Glutamatergic neuron (in vitro differentiated cells): ENCODE results near the gene TWF1. TPM values are rescaled to one million over a fixed set of nuclear protein-coding genes. Genes with fewer than 3 reads are reported as not detected.

ENCODE experiments used
- DNase-seq: peaks from one replicate; pipeline ENCODE4 v3.0.0; 2022
- H3K27ac Mint-ChIP-seq: one replicate; pipeline ENCODE4 v1.8.0; 2020; ENCODE audit warnings: mild to moderate bottlenecking, mixed read lengths, inconsistent platforms; ENCODE audit not compliant: unreplicated experiment
- H3K27me3 Mint-ChIP-seq: one replicate; pipeline ENCODE4 v1.8.0; 2020; ENCODE audit warnings: mild to moderate bottlenecking, moderate library complexity, mixed read lengths, inconsistent platforms; ENCODE audit not compliant: unreplicated experiment
- H3K36me3 Mint-ChIP-seq: one replicate; pipeline ENCODE4 v1.8.0; 2020; ENCODE audit warnings: mild to moderate bottlenecking, mixed read lengths, inconsistent platforms; ENCODE audit not compliant: unreplicated experiment
- H3K4me1 Mint-ChIP-seq: one replicate; pipeline ENCODE4 v1.8.0; 2020; ENCODE audit warnings: mild to moderate bottlenecking, low read depth, mixed read lengths, inconsistent platforms; ENCODE audit not compliant: unreplicated experiment
- H3K4me3 Mint-ChIP-seq: one replicate; pipeline ENCODE4 v1.8.0; 2020; ENCODE audit warnings: mild to moderate bottlenecking, mixed read lengths, inconsistent platforms; ENCODE audit not compliant: unreplicated experiment
- H3K9me3 Mint-ChIP-seq: one replicate; pipeline ENCODE4 v1.8.0; 2020; ENCODE audit warnings: mild to moderate bottlenecking, moderate library complexity, mixed read lengths, inconsistent platforms; ENCODE audit not compliant: unreplicated experiment
- total RNA-seq: library from RNA; stranded (reverse); fragmentation: NEBNext Ultra II Directional; extraction: Animal tissue kit (Norgen Biotek cat#: 25700); gene quantifications from one replicate; pipeline ENCODE4 v1.2.1, GENCODE V29; 2021; ENCODE audit not compliant: unreplicated experiment
- TF ChIP-seq, protein P1 (sequence below): fragments of 200-600 bp; sonication (generic); IDR thresholded peaks from one replicate; pipeline ENCODE4 v1.5.0; 2021; ENCODE audit not compliant: partially characterized antibody, unreplicated experiment

TWF1 gene
- total RNA-seq, 1 donor from 2014 or later = 30.1 TPM

DNA sequence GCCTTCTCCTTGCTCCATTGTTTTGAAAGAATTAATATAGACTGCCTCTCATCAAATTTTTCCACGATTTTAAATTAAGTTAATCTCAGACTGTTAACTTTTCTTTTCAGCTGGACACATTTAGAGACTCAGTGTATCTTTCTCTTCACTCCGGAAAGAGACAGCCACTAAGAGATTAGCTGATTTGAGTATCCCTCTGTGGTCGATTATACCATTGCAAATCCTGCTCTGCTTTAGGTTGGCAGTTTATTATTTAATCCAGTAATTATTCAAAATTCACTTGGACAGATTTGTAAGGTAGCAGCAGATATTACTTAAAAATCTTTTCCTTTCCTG is 588 bp upstream of the TWF1 start:
- DNase-seq = no peak
- Mint-ChIP-seq H3K27me3 (peaks cover 11% of the 10 kb centered on the region), H3K4me3 (peak overlapping the region; percentile 100), H3K9me3 (peaks cover 2% of the 10 kb centered on the region), H3K36me3 (no peaks in the 10 kb centered on the region), H3K4me1 (peaks cover 6% of the 10 kb centered on the region), H3K27ac (peak overlapping the region; percentile 99)
- TF ChIP-seq, protein P1, sequence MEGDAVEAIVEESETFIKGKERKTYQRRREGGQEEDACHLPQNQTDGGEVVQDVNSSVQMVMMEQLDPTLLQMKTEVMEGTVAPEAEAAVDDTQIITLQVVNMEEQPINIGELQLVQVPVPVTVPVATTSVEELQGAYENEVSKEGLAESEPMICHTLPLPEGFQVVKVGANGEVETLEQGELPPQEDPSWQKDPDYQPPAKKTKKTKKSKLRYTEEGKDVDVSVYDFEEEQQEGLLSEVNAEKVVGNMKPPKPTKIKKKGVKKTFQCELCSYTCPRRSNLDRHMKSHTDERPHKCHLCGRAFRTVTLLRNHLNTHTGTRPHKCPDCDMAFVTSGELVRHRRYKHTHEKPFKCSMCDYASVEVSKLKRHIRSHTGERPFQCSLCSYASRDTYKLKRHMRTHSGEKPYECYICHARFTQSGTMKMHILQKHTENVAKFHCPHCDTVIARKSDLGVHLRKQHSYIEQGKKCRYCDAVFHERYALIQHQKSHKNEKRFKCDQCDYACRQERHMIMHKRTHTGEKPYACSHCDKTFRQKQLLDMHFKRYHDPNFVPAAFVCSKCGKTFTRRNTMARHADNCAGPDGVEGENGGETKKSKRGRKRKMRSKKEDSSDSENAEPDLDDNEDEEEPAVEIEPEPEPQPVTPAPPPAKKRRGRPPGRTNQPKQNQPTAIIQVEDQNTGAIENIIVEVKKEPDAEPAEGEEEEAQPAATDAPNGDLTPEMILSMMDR = no peak

DNA sequence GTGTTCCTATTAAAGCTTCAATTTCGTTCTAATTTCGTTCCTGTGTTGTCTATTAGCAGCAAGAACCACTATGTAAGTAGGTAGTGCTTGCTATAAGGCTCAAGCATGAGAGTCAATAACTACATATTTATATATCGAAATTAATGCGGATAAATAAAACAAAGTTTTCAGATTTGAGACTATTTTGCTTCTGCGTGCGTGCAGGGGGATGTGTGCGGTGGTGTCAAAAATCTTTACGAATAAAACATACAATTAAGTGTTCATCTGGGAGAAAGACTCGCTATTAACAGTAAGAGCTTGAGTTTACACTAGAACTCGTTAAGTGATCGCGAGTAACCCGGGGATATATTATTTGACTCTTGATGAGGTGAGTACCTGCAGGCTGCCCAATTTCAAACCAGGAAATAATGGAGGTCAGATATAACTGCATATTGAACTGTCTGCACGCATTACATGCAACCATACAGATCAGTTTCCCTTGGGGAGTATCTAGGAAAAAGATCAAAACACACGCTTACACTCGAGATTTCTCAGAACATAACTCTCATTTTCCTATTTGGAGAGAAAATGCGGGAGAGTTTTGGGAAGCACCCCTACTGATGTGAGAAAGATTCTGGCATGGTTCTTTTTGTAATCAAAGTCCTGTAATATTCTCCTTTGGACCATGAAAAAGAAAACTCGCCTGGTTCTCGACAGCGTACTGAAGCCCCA is 813 bp downstream of the TWF1 start:
- H3K4me1 Mint-ChIP-seq = peaks cover 6% of the 10 kb centered on the region
- peak overlapping the region; percentile 82 for H3K27ac Mint-ChIP-seq
- H3K4me3 Mint-ChIP-seq = peak overlapping the region; percentile 98
- no peak for DNase-seq
- peaks cover 11% of the 10 kb centered on the region for H3K27me3 Mint-ChIP-seq
- H3K9me3 Mint-ChIP-seq = peaks cover 2% of the 10 kb centered on the region
- no peaks in the 10 kb centered on the region for H3K36me3 Mint-ChIP-seq
- TF ChIP-seq, protein P1 = no peak

DNA sequence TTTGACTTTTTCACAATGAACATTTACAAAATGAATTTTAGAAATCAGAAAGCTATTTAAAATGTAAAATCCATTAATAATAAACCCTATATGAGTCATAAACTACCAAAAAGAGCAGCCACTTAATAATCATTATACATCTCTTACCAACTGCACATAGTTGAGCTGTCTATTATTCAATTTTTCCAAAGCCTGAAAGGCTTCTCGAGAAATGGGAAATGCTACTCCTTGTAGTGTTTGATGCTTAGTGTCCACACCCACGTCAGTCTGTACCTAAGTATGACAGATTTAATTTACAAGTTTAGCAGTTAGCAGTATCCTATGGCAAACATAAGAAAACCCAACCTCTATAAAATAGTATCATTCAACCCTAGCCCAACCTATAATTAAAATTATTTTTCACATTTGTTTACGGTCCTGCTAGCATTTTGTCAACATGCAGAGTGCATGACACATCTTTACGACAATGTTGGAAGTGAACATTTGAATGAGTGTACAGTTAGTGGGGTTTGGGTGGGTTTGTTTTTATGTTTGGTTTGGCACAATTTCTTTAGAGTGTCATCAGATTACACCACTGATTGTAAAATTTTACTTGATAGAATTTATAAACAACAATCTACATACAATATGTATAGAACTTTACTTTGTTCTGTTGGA is 8.4 kb downstream of the TWF1 start:
- Mint-ChIP-seq H3K36me3 (no peaks in the 10 kb centered on the region), H3K27ac (no peak overlapping the region)
- TF ChIP-seq, protein P1 = no peak

DNA sequence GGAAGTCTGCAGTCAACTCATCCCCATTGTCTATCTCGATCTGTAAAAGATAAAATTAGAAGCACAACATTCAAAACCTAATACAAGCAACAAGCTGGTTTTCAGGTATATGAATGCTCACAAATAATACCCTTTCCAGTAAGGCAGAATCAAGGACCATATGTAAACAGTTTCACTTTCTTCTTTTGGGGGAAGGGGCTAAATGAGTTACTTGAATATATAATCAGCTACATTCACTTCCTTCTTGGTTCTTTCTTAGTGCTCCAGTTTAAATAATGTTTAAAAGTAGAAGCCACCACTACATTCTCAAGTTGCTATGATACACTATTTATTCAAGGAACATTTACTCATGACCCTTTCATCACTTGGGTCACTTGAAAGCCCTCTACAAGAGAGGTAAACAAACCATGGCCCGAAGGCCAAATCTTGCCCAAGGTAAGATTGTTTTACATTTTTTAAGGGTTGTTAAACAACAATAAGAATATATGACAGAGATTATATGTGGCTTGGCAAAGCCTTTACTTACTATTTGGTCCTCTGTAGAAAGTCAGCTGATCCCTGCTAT is 10.3 kb downstream of the TWF1 start:
- Mint-ChIP-seq H3K36me3 (no peaks in the 10 kb centered on the region), H3K4me3 (no peak overlapping the region), H3K9me3 (no peaks in the 10 kb centered on the region), H3K4me1 (no peaks in the 10 kb centered on the region), H3K27ac (no peak overlapping the region), H3K27me3 (peaks cover 1% of the 10 kb centered on the region)
- TF ChIP-seq, protein P1 = no peak
- DNase-seq = no peak

More for the DNA sequence above, 8.4 kb downstream of the TWF1 start:
- no peak overlapping the region for H3K4me3 Mint-ChIP-seq
- H3K4me1 Mint-ChIP-seq = no peaks in the 10 kb centered on the region
- DNase-seq = no peak
- no peaks in the 10 kb centered on the region for H3K9me3 Mint-ChIP-seq
- peaks cover 1% of the 10 kb centered on the region for H3K27me3 Mint-ChIP-seq

DNA sequence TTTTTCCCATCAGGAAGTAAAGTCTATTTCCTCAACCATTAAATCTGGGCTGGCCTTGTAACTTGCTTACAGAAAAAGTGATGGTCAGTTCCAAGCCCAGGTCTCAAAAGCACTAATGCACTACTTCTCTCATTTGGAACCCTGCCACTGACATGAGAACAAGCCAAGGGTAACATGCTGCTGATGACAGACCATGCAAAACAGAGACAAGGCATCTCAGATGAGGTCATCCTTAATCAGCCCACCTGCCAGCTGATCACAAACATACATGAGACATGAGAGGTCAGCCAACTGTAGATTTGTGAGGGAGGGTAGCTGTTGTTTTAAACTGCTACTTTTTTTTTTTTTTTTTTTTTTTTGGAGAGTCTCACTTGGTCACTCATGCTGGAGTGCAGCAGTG is 16.2 kb downstream of the TWF1 start:
- no peaks in the 10 kb centered on the region for H3K9me3 Mint-ChIP-seq
- DNase-seq = no peak
- TF ChIP-seq, protein P1 = no peak
- no peaks in the 10 kb centered on the region for H3K36me3 Mint-ChIP-seq
- H3K27me3 Mint-ChIP-seq = peaks cover 1% of the 10 kb centered on the region
- H3K27ac Mint-ChIP-seq = peak overlapping the region; percentile 59
- H3K4me3 Mint-ChIP-seq = no peak overlapping the region
- no peaks in the 10 kb centered on the region for H3K4me1 Mint-ChIP-seq
